DOHH2 (cell line): ENCODE data around the gene MGAT4A.

Experiments used
- H3F3A ChIP-seq: fragments of 200-600 bp; sonication (generic), shearing (Covaris generic); 2 replicates; pipeline ENCODE4 v1.6.0; 2016; ENCODE audit warnings: antibody characterized with exemption, mild to moderate bottlenecking; ENCODE audit not compliant: control insufficient read depth, insufficient read depth
- H3K27ac ChIP-seq: fragments of 200-600 bp; sonication (generic); 2 replicates; pipeline ENCODE4 v1.5.1; 2014; ENCODE audit warnings: low read depth, mild to moderate bottlenecking, low read length, moderate library complexity
- H3K27me3 ChIP-seq: fragments of 200-600 bp; sonication (generic); 2 replicates; pipeline ENCODE4 v1.6.1; 2014; ENCODE audit warnings: mild to moderate bottlenecking, low read length, mixed read lengths; ENCODE audit not compliant: control insufficient read depth
- H3K36me3 ChIP-seq: fragments of 200-600 bp; sonication (generic); 2 replicates; pipeline ENCODE4 v1.6.1; 2014; ENCODE audit warnings: mild to moderate bottlenecking, low read length, moderate library complexity, mixed read lengths; ENCODE audit not compliant: control insufficient read depth
- H3K4me1 ChIP-seq: fragments of 200-600 bp; sonication (generic); 2 replicates; pipeline ENCODE4 v1.6.1; 2014; ENCODE audit warnings: mild to moderate bottlenecking, low read length, mixed read lengths; ENCODE audit not compliant: control insufficient read depth
- H3K4me2 ChIP-seq: fragments of 200-600 bp; sonication (generic); 2 replicates; pipeline ENCODE4 v1.6.0; 2014; ENCODE audit warnings: mild to moderate bottlenecking, low read length, moderate library complexity
- H3K4me3 ChIP-seq: fragments of 200-600 bp; sonication (generic); 2 replicates; pipeline ENCODE4 v1.5.1; 2014; ENCODE audit warnings: mild to moderate bottlenecking, low read length, mixed read lengths
- H3K79me2 ChIP-seq: fragments of 200-600 bp; sonication (generic); 2 replicates; pipeline ENCODE4 v1.6.1; 2014; ENCODE audit warnings: mild to moderate bottlenecking, low read length, mixed read lengths; ENCODE audit not compliant: control insufficient read depth
- H3K9me2 ChIP-seq: fragments of 200-600 bp; sonication (generic); replicated peaks from 2 replicates; pipeline ENCODE4 v1.6.1; 2014; ENCODE audit warnings: mild to moderate bottlenecking, low read length, mixed read lengths; ENCODE audit not compliant: control insufficient read depth
- H3K9me3 ChIP-seq: fragments of 200-600 bp; sonication (generic); 2 replicates; pipeline ENCODE4 v1.6.1; 2014; ENCODE audit warnings: antibody characterized with exemption, low read length, mixed read lengths; ENCODE audit not compliant: control insufficient read depth, insufficient read depth
- H4K20me1 ChIP-seq: fragments of 200-600 bp; sonication (generic); 2 replicates; pipeline ENCODE4 v1.6.0; 2014; ENCODE audit warnings: low read depth, mild to moderate bottlenecking, antibody characterized with exemption, low read length, moderate library complexity; ENCODE audit not compliant: control insufficient read depth, insufficient read depth
- EZH2phosphoT487 ChIP-seq: fragments of 200-600 bp; sonication (generic); IDR thresholded peaks from 2 replicates; pipeline ENCODE4 v1.6.1; 2017; ENCODE audit warnings: borderline replicate concordance, mild to moderate bottlenecking, antibody characterized with exemption, low read length, moderate library complexity, mixed read lengths
- TF ChIP-seq, protein P1 (sequence below): fragments of 200-600 bp; sonication (generic); IDR thresholded peaks from one replicate; pipeline ENCODE4 v1.5.1; 2014; ENCODE audit warnings: antibody characterized with exemption, mild to moderate bottlenecking, low read depth, low read length; ENCODE audit not compliant: poor library complexity, severe bottlenecking

MGAT4A gene

DNA sequence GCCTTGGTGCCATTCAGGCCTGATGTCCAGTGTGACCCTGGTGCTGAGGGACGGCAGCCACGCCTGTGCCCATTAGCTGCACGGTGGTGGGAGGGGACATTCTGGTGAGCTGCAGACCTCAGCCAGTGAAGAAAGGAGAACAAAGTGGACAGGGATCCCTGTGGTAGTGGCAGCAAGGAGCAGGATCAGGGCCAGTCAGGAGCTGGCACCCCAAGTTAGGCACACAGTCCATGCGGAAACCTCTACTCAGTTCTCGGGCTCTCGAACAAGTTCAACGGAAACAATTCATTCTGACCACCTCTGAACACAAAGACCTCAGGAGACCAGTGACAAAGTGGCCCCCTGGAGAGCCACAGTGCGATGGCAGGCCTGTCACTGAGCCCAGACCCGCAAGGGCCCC is 152.7 kb downstream of the MGAT4A start:
- Histone ChIP-seq H3K79me2 (no peaks in the 10 kb centered on the region), H3K4me1 (no peaks in the 10 kb centered on the region), H3K9me2 (no peaks in the 10 kb centered on the region), H4K20me1 (no peaks in the 10 kb centered on the region), H3K4me2 (no peak overlapping the region), H3K4me3 (no peak overlapping the region), H3K36me3 (no peaks in the 10 kb centered on the region; the same call in 1 of the 2 replicates), H3K27me3 (no peaks in the 10 kb centered on the region), H3K9me3 (no peaks in the 10 kb centered on the region), H3K27ac (no peak overlapping the region), H3F3A (no peaks in the 10 kb centered on the region)
- TF ChIP-seq, protein P1, sequence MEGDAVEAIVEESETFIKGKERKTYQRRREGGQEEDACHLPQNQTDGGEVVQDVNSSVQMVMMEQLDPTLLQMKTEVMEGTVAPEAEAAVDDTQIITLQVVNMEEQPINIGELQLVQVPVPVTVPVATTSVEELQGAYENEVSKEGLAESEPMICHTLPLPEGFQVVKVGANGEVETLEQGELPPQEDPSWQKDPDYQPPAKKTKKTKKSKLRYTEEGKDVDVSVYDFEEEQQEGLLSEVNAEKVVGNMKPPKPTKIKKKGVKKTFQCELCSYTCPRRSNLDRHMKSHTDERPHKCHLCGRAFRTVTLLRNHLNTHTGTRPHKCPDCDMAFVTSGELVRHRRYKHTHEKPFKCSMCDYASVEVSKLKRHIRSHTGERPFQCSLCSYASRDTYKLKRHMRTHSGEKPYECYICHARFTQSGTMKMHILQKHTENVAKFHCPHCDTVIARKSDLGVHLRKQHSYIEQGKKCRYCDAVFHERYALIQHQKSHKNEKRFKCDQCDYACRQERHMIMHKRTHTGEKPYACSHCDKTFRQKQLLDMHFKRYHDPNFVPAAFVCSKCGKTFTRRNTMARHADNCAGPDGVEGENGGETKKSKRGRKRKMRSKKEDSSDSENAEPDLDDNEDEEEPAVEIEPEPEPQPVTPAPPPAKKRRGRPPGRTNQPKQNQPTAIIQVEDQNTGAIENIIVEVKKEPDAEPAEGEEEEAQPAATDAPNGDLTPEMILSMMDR = no peak
- TF ChIP-seq EZH2phosphoT487 = no peak

DNA sequence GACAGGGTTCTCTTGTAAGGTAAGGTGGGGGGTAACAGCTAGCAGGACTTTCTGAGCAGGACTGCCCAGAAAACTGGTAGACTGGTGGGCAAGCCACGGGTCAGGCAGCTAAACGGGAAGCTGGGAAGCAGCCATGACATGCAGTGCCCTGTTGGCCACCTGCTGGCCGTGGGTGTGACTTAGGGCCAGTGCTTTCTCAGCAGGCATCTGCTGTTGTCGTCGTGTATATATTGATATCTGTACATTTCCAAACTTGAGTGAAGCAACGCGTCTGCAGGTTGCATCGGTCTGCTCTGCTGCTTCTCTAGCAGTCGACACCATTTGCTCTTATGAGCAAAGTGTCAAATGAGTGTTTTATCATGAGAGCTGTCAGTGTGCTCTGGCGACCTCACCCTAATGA is 153.6 kb downstream of the MGAT4A start:
- no peaks in the 10 kb centered on the region for H4K20me1 ChIP-seq
- H3F3A ChIP-seq = no peaks in the 10 kb centered on the region
- no peaks in the 10 kb centered on the region for H3K4me1 ChIP-seq
- H3K27me3 ChIP-seq = no peaks in the 10 kb centered on the region
- H3K4me2 ChIP-seq = no peak overlapping the region
- no peaks in the 10 kb centered on the region for H3K9me2 ChIP-seq
- H3K4me3 ChIP-seq = no peak overlapping the region
- TF ChIP-seq, protein P1 = no peak
- TF ChIP-seq EZH2phosphoT487 = no peak
- no peaks in the 10 kb centered on the region for H3K36me3 ChIP-seq
- no peaks in the 10 kb centered on the region for H3K79me2 ChIP-seq
- no peak overlapping the region for H3K27ac ChIP-seq
- H3K9me3 ChIP-seq = no peaks in the 10 kb centered on the region

DNA sequence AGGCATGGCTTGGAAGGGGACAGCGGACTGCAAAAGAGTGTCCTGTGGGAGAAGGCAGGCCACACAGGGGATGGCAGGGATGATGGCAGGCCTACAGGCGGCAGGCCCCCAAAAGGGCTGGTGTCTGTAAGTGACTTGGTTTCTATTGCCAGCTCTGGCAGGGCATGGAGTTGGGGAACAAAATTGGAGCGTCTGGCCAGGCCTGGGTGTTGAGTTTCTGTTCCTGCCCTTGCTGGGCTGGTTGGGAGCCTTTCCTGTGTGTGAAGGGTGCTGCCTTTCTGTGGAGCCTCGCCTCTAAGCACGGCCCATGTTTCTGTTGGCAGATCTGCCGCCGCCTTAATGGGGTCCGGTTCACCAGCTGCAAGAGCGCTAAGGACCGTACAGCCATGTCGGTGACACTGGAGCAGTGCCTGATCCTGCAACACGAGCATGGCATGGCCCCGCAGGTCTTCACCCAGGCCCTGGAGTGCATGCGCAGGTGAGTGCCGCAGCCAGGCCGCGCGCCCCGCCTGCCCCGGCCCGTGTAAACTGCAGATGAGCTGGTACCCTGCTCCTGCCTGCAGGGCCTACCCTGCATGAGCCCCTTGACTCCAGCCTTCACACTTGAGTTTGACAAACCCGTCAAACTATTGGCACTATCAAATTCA is 154.1 kb downstream of the MGAT4A start:
- H3F3A ChIP-seq = no peaks in the 10 kb centered on the region
- H3K9me3 ChIP-seq = no peaks in the 10 kb centered on the region
- H3K4me2 ChIP-seq = no peak overlapping the region
- TF ChIP-seq, protein P1 = no peak
- no peak for TF ChIP-seq EZH2phosphoT487
- no peaks in the 10 kb centered on the region for H3K9me2 ChIP-seq
- H3K27ac ChIP-seq = no peak overlapping the region
- H4K20me1 ChIP-seq = no peaks in the 10 kb centered on the region
- no peaks in the 10 kb centered on the region for H3K79me2 ChIP-seq
- H3K36me3 ChIP-seq = no peaks in the 10 kb centered on the region
- no peaks in the 10 kb centered on the region for H3K27me3 ChIP-seq
- no peaks in the 10 kb centered on the region for H3K4me1 ChIP-seq
- no peak overlapping the region for H3K4me3 ChIP-seq
